Ectodermal cell (in vitro differentiated cells): Measurements from ENCODE around the gene MASTL.

ENCODE experiments used
- H3K27ac ChIP-seq: 2 replicates; pipeline ENCODE4 v1.7.0; 2013; ENCODE audit warnings: mild to moderate bottlenecking, low read depth, low read length; ENCODE audit not compliant: insufficient read depth, poor library complexity, severe bottlenecking
- H3K27me3 ChIP-seq: 2 replicates; pipeline ENCODE4 v1.7.0; 2013; ENCODE audit warnings: mild to moderate bottlenecking, low read length; ENCODE audit not compliant: insufficient read depth, control insufficient read depth, poor library complexity, severe bottlenecking
- H3K36me3 ChIP-seq: one replicate; pipeline ENCODE4 v1.7.0; 2013; ENCODE audit warnings: low read length; ENCODE audit not compliant: control insufficient read depth, insufficient read depth
- H3K4me1 ChIP-seq: one replicate; pipeline ENCODE4 v1.7.0; 2013; ENCODE audit warnings: low read length; ENCODE audit not compliant: control insufficient read depth, insufficient read depth
- H3K4me3 ChIP-seq: 2 replicates; pipeline ENCODE4 v1.7.0; 2013; ENCODE audit warnings: low read depth, low read length, control low read depth; ENCODE audit not compliant: insufficient read depth
- H3K9me3 ChIP-seq: 2 replicates; pipeline ENCODE4 v1.7.0; 2013; ENCODE audit warnings: mild to moderate bottlenecking, low read length, moderate library complexity; ENCODE audit not compliant: control insufficient read depth
- WGBS, 2 experiments: methylation state at CpG; one replicate each; pipeline ENCODE4 v1.1.7; 2013; ENCODE audit warnings: missing lambda C conversion rate in 2 of 2; 5-methylcytosine and 5-hydroxymethylcytosine counted together

The MASTL gene

DNA sequence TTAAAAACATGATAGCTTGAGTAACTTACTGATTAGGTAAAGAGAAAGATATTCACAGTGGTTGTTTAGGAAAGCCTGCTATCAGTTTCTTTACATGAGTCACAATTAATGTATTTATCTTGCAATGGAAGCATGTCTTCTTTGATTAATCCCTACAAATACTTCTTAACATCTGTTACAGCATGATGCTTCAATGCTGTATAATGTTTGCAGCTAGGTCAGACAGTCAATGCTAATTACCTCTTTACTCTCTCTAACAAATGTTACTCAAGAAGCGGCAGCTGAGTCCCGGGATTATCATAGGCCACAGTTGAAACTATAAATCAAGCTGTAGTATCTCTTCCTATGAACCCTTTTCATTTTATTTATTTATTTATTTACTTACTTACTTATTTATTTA, 52.2 kb downstream of the MASTL start:
- no peaks in the 10 kb centered on the region for H3K36me3 ChIP-seq
- no peaks in the 10 kb centered on the region for H3K27me3 ChIP-seq
- no peak overlapping the region for H3K27ac ChIP-seq
- no peaks in the 10 kb centered on the region for H3K9me3 ChIP-seq
- 100% methylated on average over 2 of the region's 2 CpGs for WGBS, 2 experiments
- H3K4me3 ChIP-seq, result no peak overlapping the region
- no peaks in the 10 kb centered on the region for H3K4me1 ChIP-seq

DNA sequence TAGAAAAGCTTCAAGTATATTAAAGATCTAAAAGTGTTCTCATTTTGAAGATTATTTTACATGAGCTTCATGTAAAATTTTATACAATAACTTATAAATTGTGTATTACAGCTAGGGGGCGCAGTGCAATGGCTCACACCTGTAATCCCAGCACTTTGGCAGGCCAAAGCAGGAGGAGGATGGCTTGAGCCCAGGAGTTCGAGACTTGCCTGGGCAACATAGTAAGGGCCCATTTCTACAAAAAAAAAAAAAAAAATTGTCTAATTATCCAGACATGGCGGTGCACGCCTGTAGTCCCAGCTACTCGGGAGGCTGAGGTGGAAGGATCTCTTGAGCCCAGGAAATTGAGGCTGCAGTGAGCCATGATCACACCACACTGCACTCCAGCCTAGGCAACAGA, 68.8 kb downstream of the MASTL start:
- no peaks in the 10 kb centered on the region for H3K4me1 ChIP-seq
- no peaks in the 10 kb centered on the region for H3K9me3 ChIP-seq
- H3K27ac ChIP-seq, result no peak overlapping the region
- H3K4me3 ChIP-seq, result no peak overlapping the region
- WGBS, 2 experiments, result 78 to 80% methylated on average over 5 of the region's 5 CpGs
- H3K27me3 ChIP-seq, result no peaks in the 10 kb centered on the region
- H3K36me3 ChIP-seq, result no peaks in the 10 kb centered on the region

DNA sequence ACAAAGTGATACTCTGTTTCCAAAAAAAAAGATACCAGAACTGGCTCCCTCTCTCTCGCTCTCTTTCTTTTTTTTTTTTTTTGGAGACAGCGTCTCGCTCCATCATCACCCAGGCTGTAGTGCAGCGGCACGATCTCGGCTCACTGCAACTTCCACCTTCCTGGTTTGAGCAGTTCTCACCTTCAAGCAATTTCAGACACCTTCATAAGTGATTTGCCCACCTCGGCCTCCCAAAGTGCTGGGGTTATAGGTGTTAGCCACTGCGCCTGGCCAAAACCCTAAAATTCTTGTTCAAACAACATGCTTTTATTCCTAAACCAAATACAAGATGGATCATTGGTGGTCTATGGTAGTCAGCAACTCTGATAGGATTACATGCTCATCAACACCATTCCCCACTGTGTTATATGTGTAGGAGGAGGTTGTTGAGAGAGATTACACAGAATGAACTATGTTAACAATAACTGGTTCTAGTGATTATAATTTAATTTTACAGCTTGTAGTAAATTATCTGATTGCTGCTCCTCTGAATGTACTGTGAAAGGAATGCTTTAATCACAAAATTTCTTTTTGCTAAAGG, 69.9 kb downstream of the MASTL start:
- H3K9me3 ChIP-seq, result no peaks in the 10 kb centered on the region
- no peaks in the 10 kb centered on the region for H3K36me3 ChIP-seq
- WGBS, 2 experiments, result 69 to 70% methylated on average over 8 of the region's 8 CpGs
- no peak overlapping the region for H3K4me3 ChIP-seq
- no peak overlapping the region for H3K27ac ChIP-seq
- H3K27me3 ChIP-seq, result no peaks in the 10 kb centered on the region
- no peaks in the 10 kb centered on the region for H3K4me1 ChIP-seq

GRCh38 chr10:27225642-27226257, 70.6 kb downstream of the MASTL start:
- Histone ChIP-seq H3K27me3 (no peaks in the 10 kb centered on the region), H3K36me3 (no peaks in the 10 kb centered on the region), H3K4me3 (no peak overlapping the region), H3K27ac (no peak overlapping the region), H3K4me1 (no peaks in the 10 kb centered on the region), H3K9me3 (no peaks in the 10 kb centered on the region)
- 48 to 67% methylated on average over 2 to 3 of the region's 3 CpGs for WGBS, 2 experiments

GRCh38 chr10:27230022-27230421, 74.9 kb downstream of the MASTL start:
- no peak overlapping the region for H3K27ac ChIP-seq
- 100% methylated on average over 1 of the region's 1 CpG for WGBS, 2 experiments
- no peaks in the 10 kb centered on the region for H3K9me3 ChIP-seq
- no peaks in the 10 kb centered on the region for H3K4me1 ChIP-seq
- H3K36me3 ChIP-seq, result no peaks in the 10 kb centered on the region
- no peaks in the 10 kb centered on the region for H3K27me3 ChIP-seq
- H3K4me3 ChIP-seq, result no peak overlapping the region

DNA sequence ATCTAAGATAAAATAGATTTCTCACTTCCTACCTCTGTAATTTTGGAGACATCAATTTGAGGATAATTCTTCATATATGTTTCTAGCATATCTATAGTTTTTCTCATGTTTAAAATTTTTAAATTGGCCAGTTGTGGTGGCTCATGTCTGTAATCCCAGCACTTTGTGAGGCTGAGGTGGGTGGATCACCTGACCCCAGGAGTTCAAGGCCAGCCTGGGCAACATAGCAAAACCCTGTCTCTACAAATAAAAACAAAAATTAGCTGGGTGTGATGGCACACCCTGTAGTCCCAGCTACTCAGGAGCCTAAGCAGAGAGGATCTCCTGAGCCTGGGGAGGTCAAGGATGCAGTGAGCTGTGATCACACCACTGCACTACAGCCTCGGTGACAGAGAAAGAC, 80.6 kb downstream of the MASTL start:
- no peaks in the 10 kb centered on the region for H3K36me3 ChIP-seq
- no peak overlapping the region for H3K4me3 ChIP-seq

More for the DNA sequence above, 80.6 kb downstream of the MASTL start:
- Histone ChIP-seq H3K27ac (no peak overlapping the region), H3K27me3 (no peaks in the 10 kb centered on the region), H3K4me1 (no peaks in the 10 kb centered on the region), H3K9me3 (no peaks in the 10 kb centered on the region)
- 83 to 100% methylated on average over 1 of the region's 1 CpG for WGBS, 2 experiments
